Lung (tissue), 12 donors: ENCODE results near the gene FCHO1. TPM values are rescaled to one million over a fixed set of nuclear protein-coding genes. Genes with fewer than 3 reads are reported as not detected.
A peak's percentile ranks its signal among the peaks of the same experiment; 100 is the strongest.
"Not testable (repeated sequence)": the region's sequence is repeated elsewhere in the genome, so short reads cannot be mapped to it uniquely, and the experiment has no call there.

Source experiments
- ATAC-seq: fragments of 200-7000 bp; cut with Tn5 transposase; one replicate; pipeline ENCODE4 v1.9.1; 2020; ENCODE audit warnings: moderate number of reproducible peaks; ENCODE audit not compliant: insufficient read depth, low FRiP score
- DNase-seq, 3 donors: peaks; one replicate each; pipeline ENCODE4 v3.0.0-alpha.2; 2013 to 2017
- H3K27ac ChIP-seq, 2 donors: one replicate each; pipeline ENCODE4 v1.5.1; 2013; ENCODE audit warnings: mild to moderate bottlenecking in 2 of 2, moderate library complexity in 2 of 2, control low read depth in 1 of 2, inconsistent platforms in 1 of 2, low read depth in 1 of 2, low read length in 1 of 2
- H3K27me3 ChIP-seq, 3 donors: one replicate each; pipeline ENCODE4 v1.5.1; 2013; ENCODE audit warnings: low read length in 2 of 3; ENCODE audit not compliant: control insufficient read depth in 3 of 3, insufficient read depth in 3 of 3
- H3K36me3 ChIP-seq, 4 donors: one replicate each; pipeline ENCODE4 v1.5.1; 2013; ENCODE audit warnings: low read length in 4 of 4, mild to moderate bottlenecking in 1 of 4, moderate library complexity in 1 of 4; ENCODE audit not compliant: control insufficient read depth in 4 of 4, insufficient read depth in 4 of 4
- H3K4me1 ChIP-seq, 5 donors: one replicate each; pipeline ENCODE4 v1.5.1; 2013; ENCODE audit warnings: low read length in 5 of 5, mild to moderate bottlenecking in 2 of 5, moderate library complexity in 1 of 5; ENCODE audit not compliant: control insufficient read depth in 5 of 5, insufficient read depth in 5 of 5
- H3K4me3 ChIP-seq: one replicate; pipeline ENCODE4 v1.5.1; 2013; ENCODE audit warnings: mild to moderate bottlenecking, control low read depth, moderate library complexity
- H3K9ac ChIP-seq, 2 donors: one replicate each; pipeline ENCODE4 v1.5.1; 2013; ENCODE audit warnings: low read length in 2 of 2, control low read depth in 1 of 2; ENCODE audit not compliant: insufficient read depth in 1 of 2
- H3K9me3 ChIP-seq, 4 donors: one replicate each; pipeline ENCODE4 v1.5.1; 2013; ENCODE audit warnings: low read length in 3 of 4, mild to moderate bottlenecking in 1 of 4, moderate library complexity in 1 of 4; ENCODE audit not compliant: control insufficient read depth in 4 of 4, insufficient read depth in 3 of 4
- CTCF ChIP-seq: IDR thresholded peaks from 2 replicates; pipeline ENCODE4 v1.5.1; 2012; ENCODE audit warnings: mild to moderate bottlenecking; ENCODE audit errors: control extremely low read depth, extremely low read depth
- WGBS, 2 donors: extraction: QIAGEN DNeasy Blood & Tissue Kit; methylation state at CpG; one replicate each; pipeline ENCODE4 v1.1.7; 2013; 5-methylcytosine and 5-hydroxymethylcytosine counted together
- polyA plus RNA-seq, 2 donors: library from polyadenylated mRNA; stranded (reverse); fragments of 200-250 nt; gene quantifications; one replicate each; pipeline ENCODE4 v1.2.1, GENCODE V29; 2013
- total RNA-seq, 2 donors: library from RNA; depleted of rRNA in 1 of 2; stranded (reverse); fragments of >200 nt in 1 of 2; gene quantifications; one replicate each; pipeline ENCODE4 v1.2.1, GENCODE V29; 2014 to 2021
- donor health status: control.
- donor health status: control.
- donor health status: Bipolar disorder and iron deficiency.
- donor health status: healthy.
- donor health status: DM: yes; HTN: yes; CAD: no.

The FCHO1 gene
- total and polyA plus RNA-seq, 4 donors: 3.2 to 10.4 (median 7.8) TPM

- Histone ChIP-seq H3K9ac (no peak overlapping the region), H3K9me3 (peaks cover 0 to 1% (median 0%) of the 10 kb centered on the region in 4 donors), H3K27ac (no peak overlapping the region), H3K4me3 (no peak overlapping the region), H3K36me3 (no peaks in the 10 kb centered on the region), H3K27me3 (peaks cover 0 to 2% (median 0%) of the 10 kb centered on the region in 3 donors), H3K4me1 (peaks cover 0 to 2% (median 0%) of the 10 kb centered on the region in 5 donors)
- 14 to 19% methylated on average over 31 to 37 of the region's 37 CpGs for WGBS, 2 donors
- no peak for TF ChIP-seq CTCF
- ATAC-seq: peak; percentile 66
- no peak for DNase-seq
These were observed 27.1 kb downstream of the FCHO1 start for GRCh38 chr19:17778251-17778967.

GRCh38 chr19:17778968-17779929, 28.0 kb downstream of the FCHO1 start:
- Histone ChIP-seq H3K27me3 (peaks cover 0 to 2% (median 0%) of the 10 kb centered on the region in 3 donors), H3K9me3 (peaks cover 0 to 1% (median 0%) of the 10 kb centered on the region in 4 donors), H3K4me3 (no peak overlapping the region), H3K4me1 (peaks cover 0 to 2% (median 0%) of the 10 kb centered on the region in 5 donors), H3K27ac (no peak overlapping the region), H3K9ac (no peak overlapping the region), H3K36me3 (no peaks in the 10 kb centered on the region)
- 15 to 22% methylated on average over 22 to 25 of the region's 25 CpGs for WGBS, 2 donors
- DNase-seq (peak in 1 of 3 donors; percentile 30), ATAC-seq (no peak)
- no peak for TF ChIP-seq CTCF

- WGBS, 2 donors: 91 to 100% methylated on average over 2 of the region's 2 CpGs
- Histone ChIP-seq H3K27ac (no peak overlapping the region), H3K9ac (no peak overlapping the region), H3K36me3 (no peaks in the 10 kb centered on the region), H3K9me3 (peaks cover 0 to 1% (median 0%) of the 10 kb centered on the region in 4 donors), H3K4me1 (peaks cover 0 to 2% (median 0%) of the 10 kb centered on the region in 5 donors), H3K4me3 (no peak overlapping the region), H3K27me3 (peaks cover 0 to 2% (median 0%) of the 10 kb centered on the region in 3 donors)
- ATAC-seq (no peak), DNase-seq (no peak)
- TF ChIP-seq CTCF: no peak
These were observed 29.5 kb downstream of the FCHO1 start for GRCh38 chr19:17780781-17781180.

- not testable (repeated sequence) for DNase-seq, H3K4me1 ChIP-seq, H3K9me3 ChIP-seq, H3K27me3 ChIP-seq, H3K9ac ChIP-seq, H3K4me3 ChIP-seq, H3K36me3 ChIP-seq, ATAC-seq, H3K27ac ChIP-seq
- WGBS, 2 donors: 69 to 89% methylated on average over 5 of the region's 5 CpGs
These were observed 32.4 kb downstream of the FCHO1 start for GRCh38 chr19:17783721-17784120.
